CD4-positive, alpha-beta T cell treated with Interleukin-17A for 1 hour (primary cell): ENCODE results near the gene IL10RA.

ENCODE experiments used
- DNase-seq: peaks from one replicate; pipeline ENCODE4 v3.0.0-alpha.2; 2020

The IL10RA gene

DNA sequence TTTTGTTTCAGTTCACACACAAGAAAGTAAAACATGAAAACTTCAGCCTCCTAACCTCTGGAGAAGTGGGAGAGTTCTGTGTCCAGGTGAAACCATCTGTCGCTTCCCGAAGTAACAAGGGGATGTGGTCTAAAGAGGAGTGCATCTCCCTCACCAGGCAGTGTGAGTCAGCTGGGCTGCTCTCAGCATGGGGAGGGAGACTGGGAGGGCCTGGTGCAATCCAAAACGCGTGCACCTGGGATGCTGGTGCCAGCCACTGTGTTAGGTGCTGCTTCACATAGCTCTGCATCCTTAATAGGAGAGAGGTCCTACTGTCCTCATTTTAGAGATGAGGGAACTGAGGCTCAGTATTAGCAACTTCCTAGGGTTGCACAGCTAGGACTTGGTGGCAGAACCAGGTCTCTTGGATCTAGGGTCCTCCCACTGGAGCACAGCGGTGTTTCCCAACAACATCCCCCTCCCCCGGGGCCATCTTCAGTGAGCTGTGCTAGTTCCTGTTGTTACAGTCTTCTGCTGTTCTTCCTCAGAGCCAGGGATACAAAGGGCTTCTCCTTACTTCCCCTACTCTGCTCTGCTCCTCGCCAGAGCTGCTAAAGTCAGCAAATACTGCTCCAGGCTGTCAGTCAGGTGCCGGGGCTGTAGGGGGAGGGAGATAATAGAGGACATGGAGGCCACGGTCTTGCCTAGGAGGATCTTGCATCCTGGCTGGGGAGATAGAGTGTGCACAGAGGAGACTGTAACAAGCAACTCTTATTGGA, 8.0 kb downstream of the IL10RA start:
- no peak for DNase-seq

DNA sequence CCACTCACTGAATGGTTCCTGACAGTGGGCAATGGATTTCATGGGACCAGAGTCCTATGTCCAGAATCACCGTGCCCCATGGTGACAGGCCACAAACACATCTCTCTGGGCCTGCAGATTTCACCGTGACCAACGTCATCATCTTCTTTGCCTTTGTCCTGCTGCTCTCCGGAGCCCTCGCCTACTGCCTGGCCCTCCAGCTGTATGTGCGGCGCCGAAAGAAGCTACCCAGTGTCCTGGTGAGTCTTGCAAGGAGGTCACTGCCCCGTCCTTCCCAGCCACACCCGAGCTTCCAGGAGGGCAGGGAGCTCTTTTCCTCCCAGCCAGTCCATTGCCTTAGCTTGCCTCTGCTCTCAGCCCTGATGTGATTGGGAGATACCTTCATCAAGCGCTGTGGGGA, 9.3 kb downstream of the IL10RA start:
- no peak for DNase-seq

DNA sequence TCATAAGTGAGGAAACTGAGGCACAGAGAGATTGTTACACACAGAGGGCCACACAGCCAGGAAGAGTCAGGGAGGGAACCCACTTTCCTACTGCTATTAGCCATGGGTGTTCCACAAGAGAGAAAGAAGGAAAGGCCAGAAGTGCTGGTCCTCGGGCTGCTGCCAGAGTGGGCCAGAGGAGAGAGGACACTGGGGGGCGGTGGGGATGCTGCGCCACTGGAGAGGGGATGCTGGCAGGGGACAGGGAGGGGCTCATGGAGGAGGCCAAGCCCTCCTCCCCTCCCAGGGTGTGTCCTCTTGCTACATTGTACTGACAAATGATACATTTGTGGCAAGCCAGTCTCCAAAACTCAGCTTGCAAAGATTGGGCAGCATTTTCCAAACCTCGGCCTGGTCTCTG, 9.9 kb downstream of the IL10RA start:
- no peak for DNase-seq

DNA sequence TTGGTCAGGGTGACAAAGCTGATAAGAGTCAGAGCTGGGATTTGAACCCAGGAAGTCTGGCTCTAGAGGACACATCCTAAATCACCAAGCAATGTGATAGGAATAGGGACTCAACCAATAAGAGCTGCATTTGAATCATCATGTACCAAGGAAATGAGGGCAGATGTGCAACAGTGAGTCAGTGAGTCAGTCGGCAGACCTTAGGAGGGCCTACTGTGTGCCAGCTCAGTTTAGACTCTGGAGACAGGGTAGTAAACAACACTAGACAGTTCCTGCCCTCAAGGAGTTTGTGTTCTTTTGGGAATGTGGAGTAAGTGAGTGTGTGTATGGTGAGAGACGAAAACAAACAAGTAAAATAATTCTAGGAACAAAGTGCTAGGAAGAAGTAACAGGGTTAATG, 11.2 kb downstream of the IL10RA start:
- DNase-seq, result no peak

DNA sequence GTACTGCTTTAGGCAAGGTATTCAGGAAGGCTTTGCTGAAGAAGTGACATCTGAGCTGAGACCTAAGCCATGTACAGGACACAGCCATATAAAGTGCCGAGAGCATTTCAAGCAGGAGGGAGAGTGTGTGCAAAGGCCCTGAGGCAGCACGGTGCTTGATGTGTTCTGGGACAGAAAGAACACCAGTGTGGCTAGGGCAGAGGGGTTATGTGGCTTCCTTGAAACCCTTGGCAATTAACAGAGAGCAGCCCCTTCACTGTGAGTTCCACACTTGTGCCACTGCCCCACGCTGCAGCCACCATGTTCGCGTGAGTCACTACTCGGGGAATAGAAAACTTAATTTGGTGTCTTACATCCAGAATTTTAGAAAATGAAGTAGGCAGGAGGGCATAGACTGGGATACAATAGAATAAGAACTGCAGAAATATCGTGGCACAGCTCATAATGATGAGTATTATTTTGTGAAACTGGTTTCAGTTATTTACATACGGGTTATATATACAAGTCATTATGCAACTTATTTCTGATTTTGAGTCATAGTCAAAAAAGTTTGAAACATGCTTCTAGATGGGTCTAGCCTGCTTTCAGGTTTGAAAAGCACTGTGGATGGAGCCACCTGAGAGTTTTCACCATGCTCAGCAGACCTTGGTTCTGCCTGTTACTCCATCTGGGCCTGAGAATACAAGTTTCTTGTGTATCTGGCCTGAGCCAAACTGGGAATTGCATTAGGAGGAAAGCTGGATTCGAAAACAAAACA, 11.8 kb downstream of the IL10RA start:
- DNase-seq, result no peak

DNA sequence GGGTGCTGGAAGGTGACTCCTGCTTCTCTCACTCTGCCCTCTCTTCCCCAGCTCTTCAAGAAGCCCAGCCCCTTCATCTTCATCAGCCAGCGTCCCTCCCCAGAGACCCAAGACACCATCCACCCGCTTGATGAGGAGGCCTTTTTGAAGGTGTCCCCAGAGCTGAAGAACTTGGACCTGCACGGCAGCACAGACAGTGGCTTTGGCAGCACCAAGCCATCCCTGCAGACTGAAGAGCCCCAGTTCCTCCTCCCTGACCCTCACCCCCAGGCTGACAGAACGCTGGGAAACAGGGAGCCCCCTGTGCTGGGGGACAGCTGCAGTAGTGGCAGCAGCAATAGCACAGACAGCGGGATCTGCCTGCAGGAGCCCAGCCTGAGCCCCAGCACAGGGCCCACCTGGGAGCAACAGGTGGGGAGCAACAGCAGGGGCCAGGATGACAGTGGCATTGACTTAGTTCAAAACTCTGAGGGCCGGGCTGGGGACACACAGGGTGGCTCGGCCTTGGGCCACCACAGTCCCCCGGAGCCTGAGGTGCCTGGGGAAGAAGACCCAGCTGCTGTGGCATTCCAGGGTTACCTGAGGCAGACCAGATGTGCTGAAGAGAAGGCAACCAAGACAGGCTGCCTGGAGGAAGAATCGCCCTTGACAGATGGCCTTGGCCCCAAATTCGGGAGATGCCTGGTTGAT, 12.6 kb downstream of the IL10RA start:
- DNase-seq, result no peak

DNA sequence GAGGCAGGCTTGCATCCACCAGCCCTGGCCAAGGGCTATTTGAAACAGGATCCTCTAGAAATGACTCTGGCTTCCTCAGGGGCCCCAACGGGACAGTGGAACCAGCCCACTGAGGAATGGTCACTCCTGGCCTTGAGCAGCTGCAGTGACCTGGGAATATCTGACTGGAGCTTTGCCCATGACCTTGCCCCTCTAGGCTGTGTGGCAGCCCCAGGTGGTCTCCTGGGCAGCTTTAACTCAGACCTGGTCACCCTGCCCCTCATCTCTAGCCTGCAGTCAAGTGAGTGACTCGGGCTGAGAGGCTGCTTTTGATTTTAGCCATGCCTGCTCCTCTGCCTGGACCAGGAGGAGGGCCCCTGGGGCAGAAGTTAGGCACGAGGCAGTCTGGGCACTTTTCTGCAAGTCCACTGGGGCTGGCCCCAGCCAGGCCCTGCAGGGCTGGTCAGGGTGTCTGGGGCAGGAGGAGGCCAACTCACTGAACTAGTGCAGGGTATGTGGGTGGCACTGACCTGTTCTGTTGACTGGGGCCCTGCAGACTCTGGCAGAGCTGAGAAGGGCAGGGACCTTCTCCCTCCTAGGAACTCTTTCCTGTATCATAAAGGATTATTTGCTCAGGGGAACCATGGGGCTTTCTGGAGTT, 13.3 kb downstream of the IL10RA start:
- no peak for DNase-seq

DNA sequence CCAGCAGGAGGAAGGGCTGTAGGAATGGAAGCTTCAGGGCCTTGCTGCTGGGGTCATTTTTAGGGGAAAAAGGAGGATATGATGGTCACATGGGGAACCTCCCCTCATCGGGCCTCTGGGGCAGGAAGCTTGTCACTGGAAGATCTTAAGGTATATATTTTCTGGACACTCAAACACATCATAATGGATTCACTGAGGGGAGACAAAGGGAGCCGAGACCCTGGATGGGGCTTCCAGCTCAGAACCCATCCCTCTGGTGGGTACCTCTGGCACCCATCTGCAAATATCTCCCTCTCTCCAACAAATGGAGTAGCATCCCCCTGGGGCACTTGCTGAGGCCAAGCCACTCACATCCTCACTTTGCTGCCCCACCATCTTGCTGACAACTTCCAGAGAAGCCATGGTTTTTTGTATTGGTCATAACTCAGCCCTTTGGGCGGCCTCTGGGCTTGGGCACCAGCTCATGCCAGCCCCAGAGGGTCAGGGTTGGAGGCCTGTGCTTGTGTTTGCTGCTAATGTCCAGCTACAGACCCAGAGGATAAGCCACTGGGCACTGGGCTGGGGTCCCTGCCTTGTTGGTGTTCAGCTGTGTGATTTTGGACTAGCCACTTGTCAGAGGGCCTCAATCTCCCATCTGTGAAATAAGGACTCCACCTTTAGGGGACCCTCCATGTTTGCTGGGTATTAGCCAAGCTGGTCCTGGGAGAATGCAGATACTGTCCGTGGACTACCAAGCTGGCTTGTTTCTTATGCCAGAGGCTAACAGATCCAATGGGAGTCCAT, 14.1 kb downstream of the IL10RA start:
- no peak for DNase-seq

DNA sequence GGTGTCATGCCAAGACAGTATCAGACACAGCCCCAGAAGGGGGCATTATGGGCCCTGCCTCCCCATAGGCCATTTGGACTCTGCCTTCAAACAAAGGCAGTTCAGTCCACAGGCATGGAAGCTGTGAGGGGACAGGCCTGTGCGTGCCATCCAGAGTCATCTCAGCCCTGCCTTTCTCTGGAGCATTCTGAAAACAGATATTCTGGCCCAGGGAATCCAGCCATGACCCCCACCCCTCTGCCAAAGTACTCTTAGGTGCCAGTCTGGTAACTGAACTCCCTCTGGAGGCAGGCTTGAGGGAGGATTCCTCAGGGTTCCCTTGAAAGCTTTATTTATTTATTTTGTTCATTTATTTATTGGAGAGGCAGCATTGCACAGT, 14.6 kb downstream of the IL10RA start:
- DNase-seq, result no peak

DNA sequence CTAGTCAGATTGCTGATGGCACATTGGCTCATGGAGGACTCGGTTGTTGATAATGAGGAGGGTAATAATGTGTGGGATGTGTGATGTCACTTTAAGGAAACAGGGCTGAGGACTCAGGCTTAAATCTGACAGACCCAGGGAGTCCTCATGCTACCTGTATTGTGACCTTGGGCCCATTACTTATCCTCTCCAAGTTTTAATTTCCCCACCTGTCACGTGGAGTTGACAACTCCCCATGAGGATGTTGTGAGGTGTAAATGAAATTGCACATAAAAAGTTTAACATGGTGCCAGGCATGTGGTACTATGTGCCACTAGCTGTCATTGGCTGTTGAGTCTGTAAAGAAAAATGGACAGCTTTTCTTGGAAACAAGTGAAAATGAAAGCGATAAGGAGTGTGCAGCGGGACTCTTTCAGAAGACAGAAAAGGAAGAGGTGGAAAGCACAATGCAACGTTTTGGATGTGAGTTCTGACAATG, 15.3 kb downstream of the IL10RA start:
- peak; percentile 68 for DNase-seq

DNA sequence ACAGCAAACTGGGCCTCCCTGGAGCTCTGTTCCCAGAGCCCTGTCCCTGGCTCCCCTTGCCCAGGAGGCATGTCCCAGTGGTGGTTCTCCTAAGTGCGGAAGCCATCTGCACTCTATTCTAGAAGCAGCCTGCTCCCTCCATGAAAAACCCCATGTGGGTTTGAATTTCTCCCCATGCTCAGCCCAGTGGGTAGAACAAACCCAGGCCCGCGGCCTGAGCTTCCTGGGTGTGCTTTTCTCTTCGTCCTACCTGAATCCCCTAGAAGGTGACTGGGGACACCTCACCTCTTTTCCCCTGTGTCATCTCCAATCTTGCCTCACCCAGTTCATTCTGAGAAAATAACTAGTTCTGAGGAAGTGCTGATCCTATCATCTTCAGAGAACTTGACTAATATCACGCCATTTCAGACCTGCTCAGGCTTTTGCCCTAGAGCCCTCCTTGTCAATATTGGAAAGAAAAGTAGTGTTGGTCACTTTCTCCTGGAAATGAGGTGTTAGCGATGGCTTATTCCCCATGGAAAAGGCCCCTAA, 15.9 kb downstream of the IL10RA start:
- peak; percentile 57 for DNase-seq

DNA sequence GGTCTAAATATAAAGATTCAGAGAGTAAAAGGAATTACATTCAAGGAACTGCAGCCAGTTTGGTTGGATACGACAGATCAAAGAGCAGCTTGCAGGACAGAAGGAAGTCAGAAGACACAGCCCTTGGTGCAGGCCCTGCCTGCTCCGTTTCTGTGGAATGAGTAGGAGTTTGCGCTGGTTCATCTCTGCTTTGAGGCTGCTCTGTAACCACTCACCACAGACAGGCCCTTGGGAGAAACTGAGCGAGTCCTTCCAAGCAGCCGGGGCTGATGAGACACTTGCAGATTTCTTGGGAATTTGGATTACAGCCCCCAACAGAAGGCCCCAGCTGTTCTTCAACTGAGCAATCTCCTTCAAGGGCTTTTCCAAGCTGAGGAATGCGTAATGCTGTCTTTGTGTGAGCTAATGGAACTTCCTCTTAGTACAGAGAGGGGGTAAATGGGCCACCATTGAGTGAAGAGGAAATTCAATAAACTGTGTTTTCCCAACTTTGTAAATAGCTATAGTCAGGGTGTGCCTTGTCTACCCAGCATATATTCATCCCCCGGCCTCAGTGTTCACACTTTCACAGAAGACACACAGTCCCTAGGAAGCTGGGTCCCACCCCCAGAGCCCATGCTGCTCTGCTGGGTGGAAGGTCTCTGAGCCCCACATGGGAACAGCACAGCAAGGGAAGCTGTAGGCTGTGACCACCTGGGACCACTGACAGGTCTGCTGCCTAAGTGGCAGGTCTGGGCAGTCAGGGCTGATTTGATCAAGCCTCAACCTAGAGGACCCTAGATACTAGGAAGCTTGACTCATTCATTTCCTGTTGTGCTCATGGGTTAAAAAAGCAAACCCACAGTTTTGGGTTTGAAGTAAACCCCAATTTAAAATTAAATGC, 16.6 kb downstream of the IL10RA start:
- DNase-seq, result peak; percentile 60

DNA sequence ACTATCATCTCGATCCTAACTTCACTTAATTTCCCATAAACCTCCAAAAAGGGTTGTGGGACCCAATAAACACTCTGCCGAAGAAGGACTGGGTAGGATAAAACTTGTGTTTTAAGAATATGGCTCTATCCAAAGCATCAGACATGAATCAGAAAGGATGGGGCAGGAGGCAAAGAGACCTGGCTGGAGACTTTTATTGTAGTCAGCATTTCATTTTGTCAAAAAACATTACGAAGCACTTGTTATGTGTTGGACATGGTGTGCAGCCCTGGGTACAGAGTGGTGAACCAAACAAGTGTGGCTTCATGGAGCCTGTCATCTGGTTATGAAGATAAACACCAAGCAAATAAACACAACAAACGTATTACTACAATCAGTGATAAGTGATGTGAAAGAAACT, 17.3 kb downstream of the IL10RA start:
- DNase-seq, result no peak

DNA sequence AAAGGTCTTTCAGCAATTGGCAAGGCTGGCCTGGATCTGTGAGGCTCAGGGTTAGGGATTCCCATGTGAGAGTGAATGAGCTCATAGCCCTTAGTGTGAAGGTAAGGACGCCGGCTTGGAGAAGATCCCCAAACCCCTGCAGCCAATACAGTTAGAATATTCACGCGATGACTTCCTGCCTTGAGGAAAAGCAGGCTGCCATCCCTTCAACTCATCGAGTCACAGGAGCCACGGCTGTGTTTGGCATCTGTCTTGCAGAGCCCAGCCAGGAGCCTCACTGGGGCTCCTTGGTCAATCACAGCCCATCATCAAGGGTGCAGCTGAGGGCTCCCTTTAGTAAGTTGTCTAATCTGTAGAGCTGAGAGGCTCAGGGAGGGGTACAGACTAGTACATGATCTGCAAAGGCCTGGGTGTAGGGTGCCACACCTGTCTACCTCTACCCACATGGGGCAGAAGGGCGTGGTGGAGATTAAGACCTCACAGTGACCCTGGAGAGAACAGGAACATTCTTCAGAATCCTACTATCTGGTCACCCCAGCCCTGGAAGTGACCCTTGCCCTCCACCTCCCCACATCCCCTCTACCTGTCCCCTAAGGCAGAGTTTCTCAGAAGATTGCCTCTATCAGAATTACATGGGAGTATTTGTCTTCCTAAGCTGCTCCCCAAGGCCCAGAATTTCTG, 18.5 kb downstream of the IL10RA start:
- no peak for DNase-seq

DNA sequence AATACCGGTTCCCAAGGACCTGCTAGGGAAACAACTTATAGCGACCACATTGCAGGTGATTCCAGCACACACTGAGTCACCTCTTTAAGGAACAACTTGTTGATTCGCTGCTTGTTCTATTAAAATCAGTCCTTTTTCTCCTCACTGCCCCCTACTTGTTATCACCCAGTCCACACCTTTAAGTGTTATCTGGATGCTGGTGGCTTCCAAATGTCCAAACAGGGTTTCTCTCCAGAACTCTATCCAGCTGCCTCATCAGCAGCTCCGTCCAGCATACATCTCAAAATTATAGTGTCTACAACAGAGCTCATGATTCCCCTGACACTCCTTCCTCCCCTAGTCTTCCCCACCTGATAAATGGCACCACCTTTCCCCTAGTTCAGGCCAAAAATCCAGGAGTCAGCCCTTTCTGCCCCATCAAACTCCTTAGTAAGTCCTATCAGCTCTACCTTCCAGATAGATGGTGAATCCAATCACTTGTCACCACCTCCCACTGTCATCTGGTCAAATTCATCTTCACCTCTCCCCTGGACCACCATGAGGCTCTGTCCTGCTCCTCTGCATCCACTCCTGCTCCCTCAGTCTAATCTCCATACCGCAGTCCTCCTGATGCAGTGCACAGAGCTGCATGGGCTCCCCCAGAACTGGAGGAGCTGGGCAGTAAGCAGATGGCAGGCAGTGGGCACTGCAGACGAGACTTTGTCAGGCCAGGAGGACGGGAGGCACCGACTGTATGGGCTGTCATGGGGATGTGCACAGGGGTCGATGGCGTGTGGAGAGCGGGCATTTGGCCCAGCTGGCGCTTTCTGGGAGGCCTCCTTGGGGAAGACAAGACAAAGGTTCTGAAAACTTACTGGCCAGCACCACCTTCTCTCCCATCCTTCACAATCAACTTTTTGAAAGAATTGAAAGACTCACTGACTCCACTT, 19.3 kb downstream of the IL10RA start:
- no peak for DNase-seq

DNA sequence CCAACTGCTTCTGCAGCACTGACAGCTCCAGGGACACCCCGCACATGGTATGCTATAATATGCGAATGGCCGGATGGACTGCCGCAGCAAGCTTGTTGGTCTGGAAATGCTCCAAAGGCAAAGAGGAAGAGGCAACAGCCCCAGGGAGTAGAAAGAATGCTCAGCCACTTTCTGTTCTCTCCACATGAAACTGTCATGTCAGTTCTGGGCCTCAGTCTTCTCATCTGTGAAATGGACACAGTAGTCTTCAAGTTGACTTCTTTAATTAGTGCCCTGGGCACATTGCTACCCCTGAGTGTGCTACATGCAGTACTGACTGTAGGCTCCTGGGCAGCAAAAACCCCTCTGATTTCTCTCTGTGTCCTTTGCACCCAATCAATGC, 19.9 kb downstream of the IL10RA start:
- DNase-seq, result no peak

DNA sequence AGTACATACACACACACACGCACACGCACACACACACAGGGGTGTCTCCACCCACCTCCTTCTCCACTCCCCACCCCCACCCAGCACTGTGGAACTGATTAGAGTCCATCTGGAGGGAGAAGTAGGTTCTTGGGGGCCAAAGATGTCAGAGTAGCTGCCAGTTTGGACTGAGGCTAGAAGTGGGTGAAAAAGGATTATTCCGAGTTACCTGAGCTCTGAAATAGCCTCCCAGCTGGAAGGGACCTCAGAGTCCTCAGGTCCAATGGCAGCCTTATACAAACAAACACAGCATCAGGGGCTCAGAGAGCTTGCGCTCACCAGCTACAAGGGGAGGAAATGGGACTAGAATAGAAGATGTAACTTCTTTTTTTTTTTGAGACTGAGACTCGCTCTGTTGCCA, 20.8 kb downstream of the IL10RA start:
- no peak for DNase-seq

DNA sequence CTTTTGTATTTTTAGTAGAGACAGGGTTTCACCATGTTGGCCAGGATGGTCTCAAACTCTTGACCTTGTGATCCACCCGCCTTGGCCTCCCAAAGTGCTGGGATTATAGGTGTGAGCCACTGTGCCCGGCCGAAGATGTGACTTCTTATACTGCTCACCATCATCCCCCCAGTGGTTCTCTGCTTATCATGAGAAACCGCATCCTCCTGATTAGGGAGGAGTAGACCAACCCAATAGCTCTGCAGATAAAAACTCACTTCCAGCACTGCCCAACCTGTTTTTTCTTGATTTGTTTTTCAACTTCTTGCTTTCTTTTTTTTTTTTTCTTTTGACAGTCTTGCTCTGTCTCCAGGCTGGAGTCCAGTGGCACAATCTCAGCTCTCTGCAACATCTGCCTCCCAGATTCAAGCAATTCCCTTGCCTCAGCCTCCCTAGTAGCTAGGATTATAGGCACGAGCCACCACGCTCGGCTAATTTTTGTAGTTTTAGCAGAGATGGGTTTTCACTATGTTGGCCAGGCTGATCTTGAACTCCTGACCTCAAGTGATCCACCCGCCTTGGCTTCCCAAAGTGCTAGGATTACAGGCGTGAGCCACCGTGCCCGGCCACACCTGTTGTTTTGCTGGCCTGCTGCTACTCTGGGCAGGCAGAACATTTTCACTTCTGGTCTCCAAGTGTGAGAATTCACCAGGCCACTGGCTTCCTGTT, 21.5 kb downstream of the IL10RA start:
- DNase-seq, result peak; percentile 75
